HL-60 (cell line): Measurements from ENCODE around the gene ADCY5.

Experiments used
- DNase-seq, 2 experiments: peaks; one replicate each; pipeline ENCODE4 v3.0.0-alpha.2; 2010 to 2020; ENCODE audit warnings: low read depth in 1 of 2, low spot score in 1 of 2
- H3K27ac ChIP-seq: fragments of 250-450 bp; sonication (Bioruptor Pico); replicated peaks from 2 replicates; pipeline ENCODE4 v1.5.1; 2020; ENCODE audit warnings: mild to moderate bottlenecking, moderate library complexity
- H3K27me3 ChIP-seq: fragments of 250-450 bp; sonication (Bioruptor Pico); 2 replicates; pipeline ENCODE4 v1.5.1; 2021; ENCODE audit warnings: mild to moderate bottlenecking, moderate library complexity; ENCODE audit not compliant: insufficient read depth, poor library complexity, severe bottlenecking
- H3K4me3 ChIP-seq: replicated peaks from 2 replicates; pipeline ENCODE4 v1.5.1; 2011; ENCODE audit warnings: mild to moderate bottlenecking, control low read depth, low read length; ENCODE audit not compliant: insufficient read depth
- GABPA ChIP-seq: IDR thresholded peaks from 2 replicates; pipeline ENCODE4 v1.6.1; 2012; ENCODE audit warnings: low read depth
- POLR2AphosphoS5 ChIP-seq: IDR thresholded peaks from 2 replicates; pipeline ENCODE4 v1.6.1; 2012; ENCODE audit warnings: low read depth
- SPI1 ChIP-seq: IDR thresholded peaks from 2 replicates; pipeline ENCODE4 v1.6.1; 2012; ENCODE audit warnings: low read depth, mild to moderate bottlenecking, borderline replicate concordance
- TF ChIP-seq, protein P1 (sequence below): IDR thresholded peaks from 2 replicates; pipeline ENCODE4 v1.6.1; 2012; ENCODE audit warnings: low read depth; ENCODE audit not compliant: insufficient replicate concordance
- TF ChIP-seq, protein P2 (sequence below): IDR thresholded peaks from one replicate; pipeline ENCODE4 v1.5.1; 2011; ENCODE audit warnings: low read length, control low read depth, inconsistent platforms; ENCODE audit not compliant: insufficient read depth

ADCY5 gene

DNA sequence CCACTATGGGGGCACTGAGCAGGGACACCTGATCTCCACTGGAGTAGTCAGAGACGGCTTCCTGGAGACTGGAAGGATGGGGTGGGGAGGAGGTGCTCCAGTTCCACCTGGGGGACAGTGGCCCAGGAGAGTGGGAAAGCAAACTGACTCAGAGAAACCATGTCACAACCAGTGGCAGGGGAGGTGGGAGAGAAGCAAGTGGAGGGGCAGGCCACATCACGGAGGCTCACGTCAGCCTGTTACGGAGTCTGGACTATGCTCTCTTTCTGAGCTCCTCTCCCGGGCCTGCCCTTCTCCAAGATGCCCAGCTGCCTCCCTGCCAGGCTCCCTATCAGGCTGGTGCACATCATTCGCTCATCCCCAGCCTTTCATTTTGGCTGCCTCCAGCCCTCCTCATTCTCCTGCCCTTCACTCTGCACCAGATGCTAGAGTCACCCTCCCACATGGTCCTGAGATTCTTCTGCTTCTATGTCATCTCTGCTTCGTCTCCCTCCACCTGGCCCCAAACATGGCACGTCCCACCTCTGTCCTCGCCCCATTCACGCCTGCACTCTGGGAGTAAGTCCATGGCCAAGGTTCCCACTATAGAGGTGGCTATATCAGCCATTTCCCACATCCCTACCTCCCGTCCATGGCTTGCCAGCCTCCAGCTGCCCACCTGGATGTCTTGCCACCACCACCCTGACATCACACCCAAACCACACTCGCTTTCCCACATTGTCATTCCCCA lies 100.3 kb downstream of the ADCY5 start:
- TF ChIP-seq, protein P1, sequence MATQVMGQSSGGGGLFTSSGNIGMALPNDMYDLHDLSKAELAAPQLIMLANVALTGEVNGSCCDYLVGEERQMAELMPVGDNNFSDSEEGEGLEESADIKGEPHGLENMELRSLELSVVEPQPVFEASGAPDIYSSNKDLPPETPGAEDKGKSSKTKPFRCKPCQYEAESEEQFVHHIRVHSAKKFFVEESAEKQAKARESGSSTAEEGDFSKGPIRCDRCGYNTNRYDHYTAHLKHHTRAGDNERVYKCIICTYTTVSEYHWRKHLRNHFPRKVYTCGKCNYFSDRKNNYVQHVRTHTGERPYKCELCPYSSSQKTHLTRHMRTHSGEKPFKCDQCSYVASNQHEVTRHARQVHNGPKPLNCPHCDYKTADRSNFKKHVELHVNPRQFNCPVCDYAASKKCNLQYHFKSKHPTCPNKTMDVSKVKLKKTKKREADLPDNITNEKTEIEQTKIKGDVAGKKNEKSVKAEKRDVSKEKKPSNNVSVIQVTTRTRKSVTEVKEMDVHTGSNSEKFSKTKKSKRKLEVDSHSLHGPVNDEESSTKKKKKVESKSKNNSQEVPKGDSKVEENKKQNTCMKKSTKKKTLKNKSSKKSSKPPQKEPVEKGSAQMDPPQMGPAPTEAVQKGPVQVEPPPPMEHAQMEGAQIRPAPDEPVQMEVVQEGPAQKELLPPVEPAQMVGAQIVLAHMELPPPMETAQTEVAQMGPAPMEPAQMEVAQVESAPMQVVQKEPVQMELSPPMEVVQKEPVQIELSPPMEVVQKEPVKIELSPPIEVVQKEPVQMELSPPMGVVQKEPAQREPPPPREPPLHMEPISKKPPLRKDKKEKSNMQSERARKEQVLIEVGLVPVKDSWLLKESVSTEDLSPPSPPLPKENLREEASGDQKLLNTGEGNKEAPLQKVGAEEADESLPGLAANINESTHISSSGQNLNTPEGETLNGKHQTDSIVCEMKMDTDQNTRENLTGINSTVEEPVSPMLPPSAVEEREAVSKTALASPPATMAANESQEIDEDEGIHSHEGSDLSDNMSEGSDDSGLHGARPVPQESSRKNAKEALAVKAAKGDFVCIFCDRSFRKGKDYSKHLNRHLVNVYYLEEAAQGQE = no peak
- no peak for TF ChIP-seq POLR2AphosphoS5
- DNase-seq = no peak

DNA sequence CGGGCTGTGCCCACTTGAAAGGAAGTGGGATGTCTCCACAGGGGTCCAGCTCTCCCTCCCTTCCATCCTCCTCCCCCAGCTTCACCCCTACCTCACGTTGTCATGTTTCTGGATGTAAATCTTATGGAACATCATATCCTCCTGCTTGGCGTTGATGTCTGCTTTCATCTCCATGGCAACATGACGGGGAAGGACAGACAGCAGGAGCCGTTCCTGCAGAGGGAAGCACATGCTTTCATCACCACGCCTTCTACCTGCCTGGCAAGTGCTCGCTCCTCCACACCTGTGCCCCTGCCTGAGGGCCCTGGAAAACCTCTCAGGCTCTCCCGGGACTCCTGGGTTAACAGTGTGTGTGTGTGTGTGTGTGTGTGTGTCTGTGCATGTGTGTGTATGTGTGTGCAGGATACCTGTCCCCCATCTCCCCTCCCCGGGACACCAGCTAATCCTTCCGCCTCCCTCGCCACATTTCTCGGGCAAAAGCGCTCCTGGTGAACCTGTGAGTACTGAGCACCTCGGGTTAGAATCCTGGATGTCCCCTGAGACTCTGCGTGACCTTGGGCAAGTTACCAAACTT lies 101.1 kb downstream of the ADCY5 start:
- DNase-seq = no peak
- H3K4me3 ChIP-seq = no peak overlapping the region
- TF ChIP-seq SPI1 (no peak), POLR2AphosphoS5 (no peak), GABPA (no peak)
- TF ChIP-seq, protein P1 = no peak
- TF ChIP-seq, protein P2, sequence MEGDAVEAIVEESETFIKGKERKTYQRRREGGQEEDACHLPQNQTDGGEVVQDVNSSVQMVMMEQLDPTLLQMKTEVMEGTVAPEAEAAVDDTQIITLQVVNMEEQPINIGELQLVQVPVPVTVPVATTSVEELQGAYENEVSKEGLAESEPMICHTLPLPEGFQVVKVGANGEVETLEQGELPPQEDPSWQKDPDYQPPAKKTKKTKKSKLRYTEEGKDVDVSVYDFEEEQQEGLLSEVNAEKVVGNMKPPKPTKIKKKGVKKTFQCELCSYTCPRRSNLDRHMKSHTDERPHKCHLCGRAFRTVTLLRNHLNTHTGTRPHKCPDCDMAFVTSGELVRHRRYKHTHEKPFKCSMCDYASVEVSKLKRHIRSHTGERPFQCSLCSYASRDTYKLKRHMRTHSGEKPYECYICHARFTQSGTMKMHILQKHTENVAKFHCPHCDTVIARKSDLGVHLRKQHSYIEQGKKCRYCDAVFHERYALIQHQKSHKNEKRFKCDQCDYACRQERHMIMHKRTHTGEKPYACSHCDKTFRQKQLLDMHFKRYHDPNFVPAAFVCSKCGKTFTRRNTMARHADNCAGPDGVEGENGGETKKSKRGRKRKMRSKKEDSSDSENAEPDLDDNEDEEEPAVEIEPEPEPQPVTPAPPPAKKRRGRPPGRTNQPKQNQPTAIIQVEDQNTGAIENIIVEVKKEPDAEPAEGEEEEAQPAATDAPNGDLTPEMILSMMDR = no peak
- H3K27ac ChIP-seq = no peak overlapping the region
- no peaks in the 10 kb centered on the region for H3K27me3 ChIP-seq

More for the DNA sequence above, 100.3 kb downstream of the ADCY5 start:
- H3K27me3 ChIP-seq = no peaks in the 10 kb centered on the region
- no peak overlapping the region for H3K27ac ChIP-seq
- no peak overlapping the region for H3K4me3 ChIP-seq

DNA sequence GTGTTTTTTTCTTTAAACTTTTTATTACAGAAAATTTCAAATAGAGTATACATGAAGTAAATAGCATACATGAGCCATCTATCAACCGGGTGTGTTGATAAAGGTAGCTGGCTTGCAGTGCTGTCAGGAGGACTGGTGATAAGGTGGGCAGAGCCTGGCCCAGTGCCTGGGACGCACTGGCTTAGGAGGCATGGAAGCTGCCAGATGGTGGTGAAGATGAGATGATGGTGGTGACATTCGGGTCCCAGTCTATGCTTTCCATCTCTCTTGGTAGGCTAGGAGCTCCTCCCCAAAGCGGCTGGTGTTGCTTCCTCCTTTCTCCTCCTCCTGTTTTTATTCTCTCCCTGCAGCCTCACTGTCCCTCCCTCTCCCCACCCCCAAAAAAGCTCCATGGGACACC lies 101.7 kb downstream of the ADCY5 start:
- Histone ChIP-seq H3K27ac (no peak overlapping the region), H3K4me3 (no peak overlapping the region), H3K27me3 (no peaks in the 10 kb centered on the region)
- no peak for TF ChIP-seq POLR2AphosphoS5
- TF ChIP-seq, protein P1 = no peak
- no peak for TF ChIP-seq GABPA
- DNase-seq = no peak

DNA sequence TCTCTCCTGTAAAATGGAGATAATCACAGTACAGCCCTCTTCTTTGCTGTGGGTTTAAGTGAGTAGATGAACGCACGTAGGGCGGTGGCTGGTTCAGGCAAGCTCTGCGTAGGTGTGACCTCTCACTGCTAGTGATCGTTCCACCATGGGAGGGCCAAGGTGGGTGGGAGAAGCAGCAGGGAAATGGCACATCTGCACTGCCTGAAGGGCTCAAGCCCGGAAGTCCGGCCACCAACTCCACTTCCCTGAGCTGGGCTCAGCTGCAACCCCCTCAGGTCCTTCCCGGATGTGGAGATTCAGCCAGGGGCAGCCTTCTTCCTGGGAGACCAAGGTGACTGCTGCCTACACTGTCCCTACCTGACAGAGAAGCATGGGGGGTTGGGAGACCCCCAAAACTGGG lies 102.9 kb downstream of the ADCY5 start:
- Histone ChIP-seq H3K4me3 (no peak overlapping the region), H3K27ac (no peak overlapping the region), H3K27me3 (no peaks in the 10 kb centered on the region)
- no peak for DNase-seq
- TF ChIP-seq, protein P2 = no peak
- TF ChIP-seq GABPA (no peak), POLR2AphosphoS5 (no peak), SPI1 (no peak)
- TF ChIP-seq, protein P1 = no peak
